WI38 (cell line): ENCODE results near the gene PHLDB3.
"Not testable (repeated sequence)": the region's sequence is repeated elsewhere in the genome, so short reads cannot be mapped to it uniquely, and the experiment has no call there.

ENCODE experiments used
- H3K4me3 ChIP-seq: 2 replicates; pipeline ENCODE4 v1.5.1; 2011; ENCODE audit warnings: low read depth, mild to moderate bottlenecking, control low read depth, low read length
- TF ChIP-seq, protein P1 (sequence below): IDR thresholded peaks from 2 replicates; pipeline ENCODE4 v1.5.1; 2012; ENCODE audit warnings: low read depth, mild to moderate bottlenecking, control low read depth, low read length

The PHLDB3 gene

DNA sequence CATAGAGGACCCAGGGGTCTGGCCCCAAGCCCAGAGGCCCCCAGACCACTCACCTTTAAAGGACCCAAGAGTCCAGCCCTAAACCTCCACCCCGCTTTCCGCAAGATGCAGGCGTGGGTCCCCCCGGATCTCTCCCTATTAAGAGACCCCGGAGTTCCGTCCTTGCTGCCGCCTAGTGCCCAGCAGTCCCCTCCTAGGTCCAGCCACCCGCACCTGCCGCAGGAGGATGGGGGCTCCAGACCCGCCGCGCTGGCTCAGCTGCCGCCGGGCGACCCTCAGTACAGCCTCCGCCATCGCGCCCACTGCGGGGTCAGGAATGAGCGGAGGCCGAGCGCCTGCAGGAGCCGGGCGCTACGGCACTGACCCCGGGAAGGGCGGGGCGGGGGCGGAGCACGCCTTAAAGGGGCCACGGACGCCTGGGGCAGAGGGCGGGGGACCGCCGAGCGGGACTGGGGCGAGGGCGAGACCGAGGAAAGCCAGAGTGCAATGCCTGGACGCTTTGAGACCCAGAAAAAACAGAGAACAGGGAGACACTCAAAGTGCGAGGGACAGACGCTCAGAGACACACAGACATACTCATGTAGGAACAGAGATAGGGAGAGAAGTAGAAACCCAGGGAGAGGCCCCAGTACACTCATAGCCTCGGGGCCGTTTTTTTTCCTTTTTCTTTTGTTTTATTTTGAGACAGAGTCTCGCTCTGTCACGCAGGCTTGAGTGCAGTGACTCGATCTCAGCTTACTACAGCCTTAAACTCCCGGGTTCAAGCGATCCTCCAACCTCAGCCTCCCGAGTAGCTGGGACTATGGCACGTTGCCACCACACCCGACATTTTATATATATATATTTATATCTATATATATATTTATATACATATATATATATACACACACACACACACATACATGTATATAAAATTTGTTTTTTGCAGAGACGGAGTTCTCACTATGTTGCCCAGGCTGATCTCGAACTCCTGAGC lies 22.6 kb upstream of the PHLDB3 start, which contains the start of gene ETHE1:
ETHE1 (minus strand) TSS at position 318 of the 976 bp plus-strand sequence; CDS start at position 294, 24 bp downstream.
- peak within 1 kb of the TSS; percentile 92 for H3K4me3 ChIP-seq
- TF ChIP-seq, protein P1, sequence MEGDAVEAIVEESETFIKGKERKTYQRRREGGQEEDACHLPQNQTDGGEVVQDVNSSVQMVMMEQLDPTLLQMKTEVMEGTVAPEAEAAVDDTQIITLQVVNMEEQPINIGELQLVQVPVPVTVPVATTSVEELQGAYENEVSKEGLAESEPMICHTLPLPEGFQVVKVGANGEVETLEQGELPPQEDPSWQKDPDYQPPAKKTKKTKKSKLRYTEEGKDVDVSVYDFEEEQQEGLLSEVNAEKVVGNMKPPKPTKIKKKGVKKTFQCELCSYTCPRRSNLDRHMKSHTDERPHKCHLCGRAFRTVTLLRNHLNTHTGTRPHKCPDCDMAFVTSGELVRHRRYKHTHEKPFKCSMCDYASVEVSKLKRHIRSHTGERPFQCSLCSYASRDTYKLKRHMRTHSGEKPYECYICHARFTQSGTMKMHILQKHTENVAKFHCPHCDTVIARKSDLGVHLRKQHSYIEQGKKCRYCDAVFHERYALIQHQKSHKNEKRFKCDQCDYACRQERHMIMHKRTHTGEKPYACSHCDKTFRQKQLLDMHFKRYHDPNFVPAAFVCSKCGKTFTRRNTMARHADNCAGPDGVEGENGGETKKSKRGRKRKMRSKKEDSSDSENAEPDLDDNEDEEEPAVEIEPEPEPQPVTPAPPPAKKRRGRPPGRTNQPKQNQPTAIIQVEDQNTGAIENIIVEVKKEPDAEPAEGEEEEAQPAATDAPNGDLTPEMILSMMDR = no peak

DNA sequence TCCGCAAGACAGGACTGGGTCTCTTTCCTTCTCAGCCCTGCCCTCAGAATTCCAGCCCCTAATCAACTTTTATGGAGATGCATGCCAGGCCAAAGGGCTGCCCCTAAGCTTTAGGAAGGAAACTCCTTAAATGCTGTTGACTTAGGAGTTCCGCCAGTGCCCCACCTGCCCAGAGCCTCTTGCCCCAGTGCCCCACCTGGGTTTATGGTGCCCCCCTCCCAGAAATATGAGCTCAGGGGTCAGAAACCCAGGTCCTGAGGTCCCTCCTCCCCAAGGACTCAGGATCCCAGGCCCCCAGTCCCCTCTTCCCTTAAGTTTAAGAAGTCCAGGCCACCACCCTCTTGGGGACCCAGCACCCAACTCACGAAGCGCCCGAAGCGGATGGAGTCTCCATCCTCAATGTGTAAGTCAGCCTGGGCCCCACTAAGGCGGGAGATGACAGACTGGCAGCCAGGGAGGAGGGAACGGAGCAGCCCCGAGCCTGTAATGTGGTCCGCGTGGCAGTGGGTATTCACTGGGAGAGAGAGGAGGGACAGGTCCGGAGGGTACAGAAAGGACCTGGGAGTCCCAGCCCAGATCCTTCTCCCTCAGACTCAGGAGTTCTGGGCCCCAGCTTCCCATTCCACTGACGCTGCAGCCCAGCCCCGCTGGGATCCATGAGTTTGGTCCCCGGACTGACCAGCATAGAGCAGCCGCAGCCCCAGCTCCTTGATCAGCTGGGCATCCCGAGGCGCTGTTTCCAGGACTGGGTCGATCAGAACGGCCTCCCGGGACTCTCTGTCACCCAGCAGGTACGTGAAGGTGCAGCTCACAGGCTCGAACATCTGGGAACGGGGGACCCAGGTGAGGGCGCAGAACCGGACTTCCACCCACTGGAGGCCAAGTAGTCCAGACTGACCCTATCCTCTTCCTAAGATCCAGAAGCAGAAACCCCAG lies 21.6 kb upstream of the PHLDB3 start:
- TF ChIP-seq, protein P1 = no peak
- peak overlapping the region; percentile 92 for H3K4me3 ChIP-seq

DNA sequence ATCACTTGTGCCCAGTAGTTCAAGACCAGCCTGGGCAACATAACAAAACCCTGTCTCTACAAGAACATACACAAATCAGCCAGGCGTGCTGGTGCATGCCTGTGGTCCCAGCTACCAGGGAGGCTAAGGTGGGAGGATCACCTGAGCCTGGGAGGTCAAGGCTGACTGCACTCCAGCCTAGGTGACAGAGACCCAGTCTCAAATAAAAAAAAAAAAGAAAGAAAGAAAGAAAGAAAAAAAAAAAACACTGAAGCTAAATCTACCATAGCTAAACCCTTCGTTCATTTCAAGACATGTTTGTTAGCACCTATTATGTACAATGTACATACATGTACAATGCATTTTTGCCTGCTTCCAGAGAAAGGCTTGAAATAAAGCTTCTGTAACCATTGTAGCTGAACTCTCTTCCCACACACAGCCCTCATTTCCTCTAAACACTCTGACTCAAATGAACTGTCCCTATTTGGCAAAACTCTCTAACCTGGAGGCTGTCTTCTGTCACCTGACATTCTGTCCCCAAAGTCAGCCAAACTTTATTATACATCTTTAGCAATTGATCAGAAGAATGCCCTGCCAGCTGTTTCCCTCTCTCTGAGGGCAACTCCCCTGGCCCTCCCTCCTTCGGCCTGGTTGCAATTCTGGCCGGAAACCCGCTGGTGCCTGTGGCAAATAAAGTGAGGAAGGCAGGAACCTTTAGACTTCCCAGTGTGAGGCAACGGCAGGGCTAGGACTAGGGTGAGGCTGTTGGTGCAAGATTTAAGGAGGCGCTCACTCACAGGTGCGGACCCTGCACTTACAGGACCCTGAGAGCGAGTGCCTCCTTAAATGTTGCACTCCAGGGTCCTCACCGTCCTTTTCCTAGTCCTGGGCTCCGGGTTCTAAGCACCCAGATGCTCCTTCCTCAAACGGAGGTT lies 20.6 kb upstream of the PHLDB3 start:
- TF ChIP-seq, protein P1 = no peak
- H3K4me3 ChIP-seq = peak overlapping the region; percentile 92

DNA sequence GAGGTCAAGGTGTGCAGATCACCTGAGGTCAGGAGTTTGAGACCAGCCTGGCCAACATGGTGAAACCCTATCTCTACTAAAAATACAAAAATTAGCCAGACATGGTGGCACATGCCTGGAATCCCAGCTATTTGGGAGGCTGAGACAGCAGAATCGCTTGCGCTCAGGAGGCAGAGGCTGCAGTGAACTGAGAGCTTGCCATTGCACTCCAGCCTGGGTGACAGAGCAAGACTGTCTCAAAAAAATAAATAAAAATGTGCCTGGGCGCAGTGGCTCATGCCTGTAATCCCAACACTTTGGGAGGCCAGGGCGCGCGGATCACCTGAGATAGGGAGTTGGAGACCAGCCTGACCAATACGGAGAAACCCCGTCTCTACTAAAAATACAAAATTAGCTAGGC lies 19.1 kb upstream of the PHLDB3 start:
- H3K4me3 ChIP-seq = not testable (repeated sequence)

DNA sequence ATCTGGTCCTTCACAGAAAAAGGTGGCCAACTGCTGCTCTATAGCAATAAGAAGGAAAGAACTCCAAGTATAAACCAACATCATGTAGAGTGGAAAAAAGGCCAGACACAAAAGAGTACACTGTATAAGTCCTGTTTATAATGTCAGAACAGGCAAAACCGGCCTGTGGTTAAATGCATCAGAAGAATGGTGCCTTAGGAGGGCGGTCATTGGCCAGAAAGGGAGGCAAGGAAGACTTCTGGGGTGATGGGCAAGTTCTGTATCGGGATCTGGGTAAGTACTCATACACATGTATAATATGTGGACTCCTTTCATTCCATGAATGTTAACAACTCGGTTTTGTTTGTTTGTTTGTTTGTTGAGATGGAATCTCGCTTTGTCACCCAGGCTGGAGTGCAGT lies 18.4 kb upstream of the PHLDB3 start:
- H3K4me3 ChIP-seq = no peak overlapping the region
- TF ChIP-seq, protein P1 = no peak

DNA sequence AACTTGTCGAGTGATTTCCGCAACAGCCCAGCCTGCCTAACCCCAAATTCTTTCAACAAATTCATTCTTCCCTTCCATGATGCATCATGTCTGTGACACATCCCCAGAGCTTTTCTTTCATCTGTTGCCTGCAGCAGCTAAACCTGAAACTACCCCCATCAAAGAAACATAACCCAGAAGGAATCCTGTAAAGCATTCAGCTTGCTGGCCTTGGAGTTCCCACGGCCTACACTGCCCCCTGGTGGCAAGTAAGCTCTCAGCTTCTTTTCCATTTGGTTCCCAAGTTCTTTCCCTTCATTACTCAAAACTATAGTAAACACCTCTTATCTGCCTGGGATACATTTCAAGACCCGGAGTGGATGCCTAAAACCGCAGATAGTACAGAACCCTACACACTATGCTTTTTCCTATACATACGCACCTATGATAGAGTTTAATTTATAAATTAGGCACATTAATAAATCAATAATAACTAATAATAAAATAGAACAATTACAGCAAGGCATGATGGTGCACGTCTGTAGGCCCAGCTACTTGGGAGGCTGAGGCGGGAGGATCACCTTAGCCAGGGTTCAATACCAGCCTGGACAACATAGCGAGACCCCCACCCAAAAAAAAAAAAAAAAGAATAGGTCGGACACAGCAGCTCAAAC lies 15.0 kb upstream of the PHLDB3 start:
- TF ChIP-seq, protein P1 = peak; percentile 74
- H3K4me3 ChIP-seq = no peak overlapping the region
